Spinal cord (tissue), 10 donors: ENCODE data around the gene CDC5L. TPM values are rescaled to one million over a fixed set of nuclear protein-coding genes. Genes with fewer than 3 reads are reported as not detected.

Source experiments
- DNase-seq, 6 donors: peaks; one replicate each; pipeline versions ENCODE4 v3.0.0 to v3.0.0-alpha.2; 2013 to 2015; ENCODE audit warnings: low spot score in 6 of 6, low read depth in 4 of 6
- H3K27ac ChIP-seq: one replicate; pipeline ENCODE4 v1.5.1; 2013; ENCODE audit warnings: low read depth, low read length, control low read depth
- H3K27me3 ChIP-seq: one replicate; pipeline ENCODE4 v1.6.1; 2013; ENCODE audit warnings: low read length; ENCODE audit not compliant: control insufficient read depth, insufficient read depth
- H3K36me3 ChIP-seq: one replicate; pipeline ENCODE4 v1.6.1; 2013; ENCODE audit warnings: low read length; ENCODE audit not compliant: control insufficient read depth, insufficient read depth
- H3K4me1 ChIP-seq: one replicate; pipeline ENCODE4 v1.6.1; 2013; ENCODE audit warnings: low read length; ENCODE audit not compliant: control insufficient read depth, insufficient read depth
- H3K4me3 ChIP-seq: one replicate; pipeline ENCODE4 v1.5.1; 2013; ENCODE audit warnings: low read depth, low read length, control low read depth
- H3K9me3 ChIP-seq: one replicate; pipeline ENCODE4 v1.6.1; 2013; ENCODE audit warnings: low read length; ENCODE audit not compliant: control insufficient read depth, insufficient read depth
- WGBS: methylation state at CpG from one replicate; pipeline ENCODE4 v1.1.5; 2013; ENCODE audit warnings: missing lambda C conversion rate; ENCODE audit not compliant: insufficient coverage; 5-methylcytosine and 5-hydroxymethylcytosine counted together
- polyA plus RNA-seq, 2 donors: library from polyadenylated mRNA; unstranded; fragments of 120-200 nt; gene quantifications; one replicate each; pipeline ENCODE4 v1.2.1, GENCODE V29; 2013; ENCODE audit not compliant: insufficient read length in 2 of 2
- small RNA-seq: library from RNA; depleted of rRNA; stranded (forward); fragments of <200 nt; gene quantifications from one replicate; pipeline ENCODE3, GENCODE V24; 2014; ENCODE audit warnings: low replicate concordance
- total RNA-seq, 2 donors: library from RNA; depleted of rRNA in 1 of 2; stranded (reverse); fragments of 120-200 nt in 1 of 2; fragments of >200 nt in 1 of 2; gene quantifications; one replicate each; pipeline versions ENCODE4 v1.2.3 to v1.2.4, GENCODE V29; 2013 to 2014
- donor health status: healthy.

The CDC5L gene
- total and polyA plus RNA-seq, 4 donors, result 22.2 to 31.8 (median 28.7) TPM

GRCh38 chr6:44498436-44498835 is 110.9 kb downstream of the CDC5L start:
- Histone ChIP-seq H3K4me3 (no peak overlapping the region), H3K27ac (no peak overlapping the region), H3K9me3 (no peaks in the 10 kb centered on the region), H3K4me1 (peaks cover 28% of the 10 kb centered on the region), H3K36me3 (no peaks in the 10 kb centered on the region), H3K27me3 (no peaks in the 10 kb centered on the region)
- 89% methylated on average over 3 of the region's 5 CpGs for WGBS
- no peak for DNase-seq

- peaks cover 28% of the 10 kb centered on the region for H3K4me1 ChIP-seq
- H3K4me3 ChIP-seq, result no peak overlapping the region
- no peak for DNase-seq
- no peaks in the 10 kb centered on the region for H3K27me3 ChIP-seq
- no peaks in the 10 kb centered on the region for H3K9me3 ChIP-seq
- H3K36me3 ChIP-seq, result no peaks in the 10 kb centered on the region
- 91% methylated on average over 5 of the region's 5 CpGs for WGBS
- no peak overlapping the region for H3K27ac ChIP-seq
Observed at GRCh38 chr6:44499609-44500008, 112.1 kb downstream of the CDC5L start.

Small RNA genes within 50 kb of the gene (small RNA-seq; reads per million reads assigned to genes)
- gene MIR4642, result not detected

Other genes starting within 250 kb of the CDC5L start
- under 1 TPM; 0.17 to 0.20 TPM for gene CAPN11, start 228.9 kb upstream of the CDC5L start, total RNA-seq
- under 1 TPM in 1 of 2 donors, not detected in 1; 0.17 TPM for gene CAPN11, start 228.9 kb upstream of the CDC5L start, polyA plus RNA-seq
- gene MYMX, start 170.8 kb upstream of the CDC5L start, total RNA-seq, result under 1 TPM in 1 of 2 donors, not detected in 1; 0.22 TPM
- gene MYMX, start 170.8 kb upstream of the CDC5L start, polyA plus RNA-seq, result not detected
- 10 to 100 TPM; 16.1 to 17.5 TPM for gene SLC29A1, start 164.1 kb upstream of the CDC5L start, total RNA-seq
- 10 to 100 TPM; 37.0 to 51.8 TPM for gene SLC29A1, start 164.1 kb upstream of the CDC5L start, polyA plus RNA-seq
- 100 to 1,000 TPM; 484 to 875 TPM for gene HSP90AB1, start 140.6 kb upstream of the CDC5L start, total RNA-seq
- gene HSP90AB1, start 140.6 kb upstream of the CDC5L start, polyA plus RNA-seq, result 100 to 1,000 TPM; 793 to 863 TPM
- gene SLC35B2, start 130.2 kb upstream of the CDC5L start, total RNA-seq, result 10 to 100 TPM; 39.3 to 53.7 TPM
- gene SLC35B2, start 130.2 kb upstream of the CDC5L start, polyA plus RNA-seq, result 10 to 100 TPM; 63.2 to 63.7 TPM
- 10 to 100 TPM in 1 of 2 donors, 1 to 10 TPM in 1; 3.5 to 10.9 TPM for gene NFKBIE, start 122.2 kb upstream of the CDC5L start, total RNA-seq
- gene NFKBIE, start 122.2 kb upstream of the CDC5L start, polyA plus RNA-seq, result 10 to 100 TPM; 15.0 to 15.8 TPM
- 10 to 100 TPM in 1 of 2 donors, 1 to 10 TPM in 1; 9.3 to 18.0 TPM for gene TMEM151B, start 117.3 kb upstream of the CDC5L start, total RNA-seq
- gene TMEM151B, start 117.3 kb upstream of the CDC5L start, polyA plus RNA-seq, result 10 to 100 TPM; 51.1 to 53.1 TPM
- 10 to 100 TPM; 11.5 to 18.3 TPM for gene AARS2, start 74.4 kb upstream of the CDC5L start, total RNA-seq
- gene AARS2, start 74.4 kb upstream of the CDC5L start, polyA plus RNA-seq, result 10 to 100 TPM; 13.0 to 17.2 TPM
- gene SPATS1, start 45.1 kb upstream of the CDC5L start, total RNA-seq, result under 1 TPM; 0.30 to 0.88 TPM
- under 1 TPM; 0.51 to 0.57 TPM for gene SPATS1, start 45.1 kb upstream of the CDC5L start, polyA plus RNA-seq